NCI-H128 (cell line): ENCODE results near the gene CCDC83.
"Not testable (repeated sequence)": the region's sequence is repeated elsewhere in the genome, so short reads cannot be mapped to it uniquely, and the experiment has no call there.

Experiments
- DNase-seq: peaks from one replicate; lab custom pipeline; 2025; ENCODE audit not compliant: unreplicated experiment; lab: John Stamatoyannopoulos, UW

Gene CCDC83

GRCh38 chr11:85939099-85940015, 84.2 kb downstream of the CCDC83 start:
- no peak for DNase-seq

- no peak for DNase-seq
Observed at GRCh38 chr11:85941380-85941973, 86.3 kb downstream of the CCDC83 start.

GRCh38 chr11:85945296-85945695, 90.1 kb downstream of the CCDC83 start:
- DNase-seq, result no peak

- DNase-seq, result no peak
Observed at GRCh38 chr11:85945788-85946187, 90.6 kb downstream of the CCDC83 start.

- no peak for DNase-seq
Observed at GRCh38 chr11:85946221-85946620, 91.0 kb downstream of the CCDC83 start.

- no peak for DNase-seq
Observed at GRCh38 chr11:85947431-85948272, 92.5 kb downstream of the CCDC83 start.

DNA sequence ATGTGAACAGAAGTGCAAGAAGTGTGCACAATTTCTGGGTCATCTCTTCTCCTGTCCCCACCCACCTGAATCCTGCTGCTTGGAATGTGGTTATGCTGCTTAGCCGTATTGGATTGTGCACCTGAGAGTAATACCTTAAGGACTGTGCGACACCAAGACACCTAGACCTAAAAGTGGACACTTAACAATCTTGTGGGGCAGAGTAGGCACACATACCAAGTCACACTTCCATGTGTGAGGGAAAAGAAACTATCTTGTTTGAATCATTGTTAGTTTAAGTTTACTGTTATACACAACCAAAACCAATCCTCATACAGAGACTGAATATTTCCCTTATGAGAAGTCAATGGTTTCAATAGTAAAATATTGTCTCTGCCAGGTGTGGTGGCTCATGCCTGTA, 93.7 kb downstream of the CCDC83 start:
- no peak for DNase-seq

DNA sequence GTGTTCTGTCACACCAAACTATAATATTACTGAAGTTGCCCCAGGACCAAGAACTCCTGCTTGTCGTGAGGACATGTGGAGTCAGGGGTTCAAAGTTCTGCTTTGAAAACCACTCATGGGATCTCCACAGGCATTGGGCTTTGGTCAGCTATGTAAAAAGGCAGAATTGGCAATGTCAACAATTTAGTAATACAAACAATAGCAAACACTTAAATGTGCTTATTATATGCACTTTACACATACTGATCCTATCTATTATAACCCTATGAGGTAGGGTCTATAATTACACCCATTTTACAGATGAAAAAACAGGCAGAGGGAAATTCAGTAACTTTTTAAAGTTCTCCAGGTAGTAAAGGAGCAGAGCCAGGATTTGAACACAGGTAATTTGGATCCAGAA, 94.6 kb downstream of the CCDC83 start:
- DNase-seq, result no peak

DNA sequence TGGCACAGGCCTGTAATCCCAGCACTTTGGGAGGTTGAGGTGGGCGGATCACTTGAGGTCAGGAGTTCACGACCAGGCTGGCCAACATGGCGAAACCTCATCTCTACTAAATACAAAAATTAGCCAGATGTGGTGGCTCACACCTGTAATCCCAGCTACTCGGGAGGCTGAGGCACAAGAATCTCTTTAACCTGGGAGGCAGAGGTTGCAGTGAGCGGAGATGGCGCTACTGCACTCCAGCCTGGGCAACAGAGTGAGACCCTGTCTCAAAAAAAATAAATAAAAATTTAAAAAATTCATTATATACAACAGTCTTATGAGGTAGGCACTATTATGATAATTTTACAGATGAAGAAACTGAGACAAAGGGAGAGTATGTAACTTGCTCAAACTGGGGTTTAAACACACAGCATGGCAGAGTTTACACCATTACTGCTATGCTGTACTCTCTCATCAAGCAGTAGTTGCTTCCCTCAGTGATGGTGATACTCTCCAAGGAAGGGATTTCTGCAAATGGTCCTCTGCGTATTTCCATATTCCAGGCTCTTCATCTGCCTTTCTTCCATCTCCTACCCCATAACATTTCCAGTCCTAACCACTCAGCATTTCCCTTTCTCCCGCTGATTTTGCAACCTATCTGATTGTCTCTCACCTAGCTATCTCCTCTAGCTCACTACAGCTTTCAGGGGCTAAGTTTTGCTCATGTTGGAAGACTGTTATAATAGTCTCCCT, 95.3 kb downstream of the CCDC83 start:
- DNase-seq, result no peak

GRCh38 chr11:85951049-85951405, 95.8 kb downstream of the CCDC83 start:
- no peak for DNase-seq

DNA sequence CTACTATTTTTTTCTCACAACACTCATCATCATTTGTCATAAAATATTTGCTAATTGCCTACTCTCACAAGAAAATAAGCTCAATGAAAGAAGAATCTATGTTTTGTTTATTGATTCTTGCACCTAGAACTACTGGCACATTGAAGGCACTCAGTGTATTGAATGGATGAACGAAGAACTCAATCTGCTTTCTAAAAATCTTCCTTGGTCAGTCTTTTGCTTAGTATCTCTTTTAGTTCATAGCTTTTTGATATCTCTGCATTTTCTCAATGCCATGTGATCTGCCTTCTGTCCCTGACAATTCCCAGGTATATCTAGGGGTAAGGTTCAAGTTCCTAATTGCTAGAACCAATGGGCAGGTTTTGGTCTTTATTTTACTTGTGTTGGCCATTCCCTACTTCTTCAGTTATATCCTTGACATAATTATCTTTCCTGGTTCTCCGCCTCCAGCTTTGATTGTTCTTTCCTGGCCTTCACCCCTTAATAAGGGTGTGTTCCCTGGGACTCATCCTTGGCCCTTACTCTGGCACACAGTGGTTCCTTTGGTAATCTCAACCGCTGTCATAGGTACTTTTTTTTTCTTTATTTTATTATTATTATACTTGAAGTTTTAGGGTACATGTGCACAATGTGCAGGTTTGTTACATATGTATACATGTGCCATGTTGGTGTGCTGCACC, 96.4 kb downstream of the CCDC83 start:
- no peak for DNase-seq

- DNase-seq, result not testable (repeated sequence)
Observed at GRCh38 chr11:85952108-85952485, 96.9 kb downstream of the CCDC83 start.

DNA sequence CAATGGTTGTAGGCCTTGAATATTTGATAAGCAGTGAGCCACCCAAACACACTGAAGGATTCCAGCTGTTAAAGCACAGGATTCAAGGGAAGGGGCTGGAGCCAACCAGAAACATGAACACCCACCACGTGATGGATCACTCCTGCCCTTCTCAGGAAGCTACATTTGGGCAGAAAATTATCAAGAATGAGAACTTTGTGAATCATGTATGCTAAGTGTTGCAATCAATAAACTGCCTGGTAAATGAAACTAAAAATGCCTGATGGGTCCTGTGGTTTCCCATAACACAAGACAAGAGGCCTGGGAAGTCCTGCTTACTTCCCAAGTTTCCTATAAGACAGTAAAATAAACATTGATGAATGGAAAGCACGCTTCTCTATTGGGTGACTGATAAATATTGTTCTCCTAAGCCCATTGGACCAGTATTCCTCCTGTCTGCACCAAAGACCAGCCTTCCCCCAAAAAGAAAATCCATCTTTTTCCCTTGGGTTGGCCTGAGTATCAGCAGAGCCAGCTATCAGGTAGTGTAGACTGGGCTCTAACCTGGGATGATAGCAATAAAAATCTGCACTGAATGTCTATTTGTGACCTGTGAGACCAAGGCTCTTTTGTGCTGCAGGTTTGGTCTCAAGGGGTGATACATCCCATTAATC, 98.4 kb downstream of the CCDC83 start:
- no peak for DNase-seq

- DNase-seq, result no peak
Observed at GRCh38 chr11:85955531-85955930, 100.3 kb downstream of the CCDC83 start.

GRCh38 chr11:85960678-85961077, 105.5 kb downstream of the CCDC83 start:
- DNase-seq, result no peak

GRCh38 chr11:85961130-85961529, 105.9 kb downstream of the CCDC83 start:
- DNase-seq, result no peak

DNA sequence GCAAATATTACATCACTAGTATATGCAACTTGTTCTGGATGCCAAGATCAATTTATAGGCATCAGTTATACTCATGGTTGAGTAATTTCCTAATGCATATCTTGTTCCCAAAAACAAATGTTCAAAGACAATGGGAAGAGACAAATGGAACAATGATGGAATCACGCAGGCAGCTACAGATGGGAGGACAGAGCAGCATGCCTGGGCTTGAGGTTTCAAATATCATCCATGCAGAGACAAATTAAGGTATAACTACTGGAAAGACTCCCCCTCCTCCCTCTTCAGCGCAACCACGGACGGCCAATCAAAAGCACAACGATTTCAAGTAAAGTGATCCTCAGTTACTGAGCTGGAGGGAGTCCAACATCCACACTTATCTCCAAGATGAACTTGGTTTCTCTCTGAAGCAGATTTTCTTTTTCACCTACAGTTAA, 106.8 kb downstream of the CCDC83 start:
- peak; percentile 33 for DNase-seq

DNA sequence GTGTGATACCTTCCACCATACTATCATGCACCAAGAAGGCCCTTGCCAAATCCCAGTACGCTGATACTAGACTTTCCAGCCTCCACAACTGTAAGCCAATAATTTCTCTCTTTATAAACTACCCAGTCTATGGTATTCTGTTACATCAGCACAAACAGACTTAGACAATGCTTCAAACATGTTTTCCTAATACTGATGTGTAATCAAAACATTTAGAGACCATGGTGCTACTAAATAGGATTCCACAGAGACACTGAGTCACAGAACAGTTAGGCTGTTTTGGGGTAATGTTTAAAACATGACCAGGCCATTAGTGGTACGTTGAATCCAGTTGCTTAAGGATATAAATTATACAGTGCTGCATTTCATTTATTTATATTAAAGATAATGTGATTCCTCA, 110.0 kb downstream of the CCDC83 start:
- no peak for DNase-seq

- DNase-seq, result no peak
Observed at GRCh38 chr11:85967457-85967856, 112.3 kb downstream of the CCDC83 start.
